ENCODE results near the gene KCNQ1. TPM values are rescaled to one million over a fixed set of nuclear protein-coding genes. Genes with fewer than 3 reads are reported as not detected.
A peak's percentile ranks its signal among the peaks of the same experiment; 100 is the strongest.

KCNQ1 gene
- total and polyA plus RNA-seq, 2 donors (not counting 3 experiments of a cell fraction or from before 2014, with no cell fraction given) = 0.07 to 0.09 TPM

- H3K9me3 ChIP-seq (replicated peaks; ENCODE audit: control insufficient read depth, insufficient read depth, low read length) = no peaks in the 10 kb centered on the region
- H3K79me2 ChIP-seq (ENCODE audit: control insufficient read depth, insufficient read depth, low read length) = peaks cover 17% of the 10 kb centered on the region
- peaks cover 18% of the 10 kb centered on the region for H3K4me1 ChIP-seq (ENCODE audit: control insufficient read depth, extremely low read depth, insufficient read depth, low read length)
- ChIA-PET POLR2A (interaction anchor here (1.7 kb wide), 1 partner anchor 24 kb away, joined by 10 read pairs; the partner anchor contains the start of gene CD81), CTCF (interaction anchor here (1.0 to 5.0 kb wide), 6 partner anchors 14 to 639 kb away, joined by 3 to 42 read pairs (median 12); no protein-coding TSS in a partner anchor)
- H3K9ac ChIP-seq (replicated peaks; ENCODE audit: extremely low read depth, insufficient read depth, low read length) = peak overlapping the region; percentile 97
- no peak overlapping the region for H2AFZ ChIP-seq (ENCODE audit: low read depth, low read length)
- no TSS peak for BruUV-seq (replicated peaks)
- FAIRE-seq = no peak
- H4K20me1 ChIP-seq (replicated peaks; ENCODE audit: control insufficient read depth, extremely low read depth, insufficient read depth, low read length) = no peaks in the 10 kb centered on the region
- no peak for TF ChIP-seq POLR2A (IDR thresholded peaks at IDR 0.05; ENCODE audit: low read depth, low read length)
- no peak for DNase-seq (ENCODE audit: low read depth, low spot score)
- peak overlapping the region; percentile 56 to 86 (median 81) for H3K4me3 ChIP-seq (replicated peaks in 1 of 3; ENCODE audit: insufficient read depth in 1 of 3, low read depth in 1 of 3, low read length in 3 of 3)
- H3K36me3 ChIP-seq (ENCODE audit: control insufficient read depth in 2 of 2, extremely low read depth in 1 of 2, insufficient read depth in 2 of 2, low read length in 2 of 2) = peaks cover 7 to 24% of the 10 kb centered on the region in 2 experiments
- dilution Hi-C loops (cut with MboI; ENCODE audit: extremely low pct_ligation_motif_present, low sequenced_read_pairs) (no loop called here), intact Hi-C loops (cut with micrococcal nuclease) (no loop called here)
- H3K27ac ChIP-seq (ENCODE audit: insufficient read depth, low read depth, low read length) = peak overlapping the region; percentile 93
- H3K4me2 ChIP-seq (ENCODE audit: insufficient read depth, low read length) = peak overlapping the region; percentile 82
- H3K9me1 ChIP-seq (replicated peaks; ENCODE audit: control insufficient read depth, extremely low read depth, insufficient read depth, low read length) = no peaks in the 10 kb centered on the region
- H3K27me3 ChIP-seq (ENCODE audit: control insufficient read depth in 2 of 2, insufficient read depth in 2 of 2, low read length in 2 of 2) = no peaks in the 10 kb centered on the region
These were observed 43.3 kb upstream of the KCNQ1 start for GRCh38 chr11:2401436-2401984.

- H3K9me1 ChIP-seq (replicated peaks; ENCODE audit: control insufficient read depth, extremely low read depth, insufficient read depth, low read length) = no peaks in the 10 kb centered on the region
- TF ChIP-seq POLR2A (IDR thresholded peaks at IDR 0.05; ENCODE audit: low read depth, low read length) = no peak
- TF ChIP-seq MYC (IDR thresholded peaks at IDR 0.05; ENCODE audit: low read depth, low read length) = no peak
- no peak for TF ChIP-seq MAX (IDR thresholded peaks at IDR 0.05; ENCODE audit: insufficient read depth, insufficient read length)
- no peak for TF ChIP-seq FOS (IDR thresholded peaks at IDR 0.05; ENCODE audit: borderline replicate concordance, insufficient read depth, low read length)
- TF ChIP-seq GATA2 (IDR thresholded peaks at IDR 0.05; ENCODE audit: insufficient read depth, insufficient read length, low read depth, low read length) = no peak
- TF ChIP-seq EZH2 (IDR thresholded peaks at IDR 0.05; ENCODE audit: borderline replicate concordance, low read depth, low read length, severe bottlenecking) = no peak
- TF ChIP-seq JUN (IDR thresholded peaks at IDR 0.05; ENCODE audit: borderline replicate concordance, insufficient read depth, insufficient read length, low read depth) = no peak
- TF ChIP-seq POLR2AphosphoS5 (IDR thresholded peaks at IDR 0.05; ENCODE audit: insufficient read depth, low read depth, low read length) = no peak
- TF ChIP-seq CTCF (IDR thresholded peaks at IDR 0.05; ENCODE audit: extremely low read depth in 1 of 2, insufficient read depth in 1 of 2, low read depth in 1 of 2, low read length in 2 of 2) = no peak
- no peak overlapping the region for H2AFZ ChIP-seq (ENCODE audit: low read depth, low read length)
- no peak overlapping the region for H3K4me2 ChIP-seq (ENCODE audit: insufficient read depth, low read length)
- intact Hi-C loops (cut with micrococcal nuclease) = no loop called here
- H3K4me1 ChIP-seq (ENCODE audit: control insufficient read depth, extremely low read depth, insufficient read depth, low read length) = peaks cover 18% of the 10 kb centered on the region
- peaks cover 2 to 19% of the 10 kb centered on the region in 2 experiments for H3K36me3 ChIP-seq (ENCODE audit: control insufficient read depth in 2 of 2, extremely low read depth in 1 of 2, insufficient read depth in 2 of 2, low read length in 2 of 2)
- DNase-seq (ENCODE audit: low read depth, low spot score) (no peak), FAIRE-seq (no peak)
- H4K20me1 ChIP-seq (replicated peaks; ENCODE audit: control insufficient read depth, extremely low read depth, insufficient read depth, low read length) = no peaks in the 10 kb centered on the region
- H3K79me2 ChIP-seq (ENCODE audit: control insufficient read depth, insufficient read depth, low read length) = peaks cover 17% of the 10 kb centered on the region
- ChIA-PET POLR2A (no interaction called here), CTCF (interaction anchor here (5.0 kb wide), 1 partner anchor 96 kb away, joined by 42 read pairs; no protein-coding TSS in a partner anchor)
- no peaks in the 10 kb centered on the region for H3K9me3 ChIP-seq (replicated peaks; ENCODE audit: control insufficient read depth, insufficient read depth, low read length)
- no peak overlapping the region for H3K9ac ChIP-seq (replicated peaks; ENCODE audit: extremely low read depth, insufficient read depth, low read length)
- no peak overlapping the region for H3K4me3 ChIP-seq (replicated peaks in 1 of 3; ENCODE audit: insufficient read depth in 1 of 3, low read depth in 1 of 3, low read length in 3 of 3)
- dilution Hi-C loops (cut with MboI; ENCODE audit: extremely low pct_ligation_motif_present, low sequenced_read_pairs) = no loop called here
- no TSS peak for BruUV-seq (replicated peaks)
- no peaks in the 10 kb centered on the region for H3K27me3 ChIP-seq (ENCODE audit: control insufficient read depth in 2 of 2, insufficient read depth in 2 of 2, low read length in 2 of 2)
- H3K27ac ChIP-seq (ENCODE audit: insufficient read depth, low read depth, low read length) = no peak overlapping the region
These were observed 42.7 kb upstream of the KCNQ1 start for GRCh38 chr11:2402106-2402505.
